BJ (cell line): ENCODE data around the gene SACS. TPM values are rescaled to one million over a fixed set of nuclear protein-coding genes. Genes with fewer than 3 reads are reported as not detected.
A peak's percentile ranks its signal among the peaks of the same experiment; 100 is the strongest.

Experiments
- CTCF ChIA-PET: fragments of 350-600 bp; formaldehyde crosslinking; extraction: SDS; loops from one replicate; lab custom pipeline; 2021; ENCODE audit warnings: antibody characterized with exemption, inconsistent platforms; lab: Yijun Ruan, JAX
- POLR2A ChIA-PET: fragments of 300-600 bp; sonication (Branson Sonifier 250); formaldehyde crosslinking; extraction: SDS; loops from one replicate; lab custom pipeline; 2021; ENCODE audit warnings: antibody characterized with exemption; lab: Charles Lee
- DNase-seq: peaks from one replicate; pipeline ENCODE4 v3.0.0-alpha.2; 2011; ENCODE audit warnings: low read depth
- H3K27me3 ChIP-seq: 2 replicates; pipeline ENCODE4 v1.6.0; 2011; ENCODE audit warnings: low read length; ENCODE audit not compliant: control insufficient read depth, insufficient read depth
- H3K36me3 ChIP-seq: 2 replicates; pipeline ENCODE4 v1.5.1; 2011; ENCODE audit warnings: low read length; ENCODE audit not compliant: control insufficient read depth, insufficient read depth
- H3K4me3 ChIP-seq: 2 replicates; pipeline ENCODE4 v1.5.1; 2011; ENCODE audit warnings: low read depth, mild to moderate bottlenecking, control low read depth, low read length
- CTCF ChIP-seq: IDR thresholded peaks from 2 replicates; pipeline ENCODE4 v1.5.1; 2011; ENCODE audit warnings: low read depth, mild to moderate bottlenecking, control low read depth, inconsistent platforms, low read length, moderate library complexity; ENCODE audit not compliant: insufficient read depth
- polyA plus RNA-seq: library from polyadenylated mRNA; depleted of rRNA; stranded (reverse); fragments of >200 nt; gene quantifications from 2 replicates; pipeline ENCODE4 v1.2.3, GENCODE V29; 2011

The SACS gene
- polyA plus RNA-seq, 1 experiment = 23.1 TPM

GRCh38 chr13:23455401-23456185, 22.1 kb upstream of the SACS start:
- Histone ChIP-seq H3K4me3 (no peak overlapping the region), H3K27me3 (no peaks in the 10 kb centered on the region), H3K36me3 (no peaks in the 10 kb centered on the region)
- CTCF ChIA-PET = interaction anchor here (0.8 to 1.4 kb wide), 3 partner anchors 15 to 455 kb away, joined by 3 to 4 read pairs (median 3); no protein-coding TSS in a partner anchor
- POLR2A ChIA-PET = no interaction called here
- no peak for DNase-seq
- 0 out of 2 replicates have a peak, but pooled peaks have one; percentile 2 for TF ChIP-seq CTCF

- CTCF ChIA-PET = interaction anchor here (1.6 kb wide), 1 partner anchor 17 kb away, joined by 4 read pairs; no protein-coding TSS in a partner anchor
- TF ChIP-seq CTCF = no peak
- no peak for DNase-seq
- no peaks in the 10 kb centered on the region for H3K27me3 ChIP-seq
- H3K36me3 ChIP-seq = no peaks in the 10 kb centered on the region
- no peak overlapping the region for H3K4me3 ChIP-seq
- POLR2A ChIA-PET = no interaction called here
Measured at GRCh38 chr13:23453132-23453531, 19.6 kb upstream of the SACS start.

DNA sequence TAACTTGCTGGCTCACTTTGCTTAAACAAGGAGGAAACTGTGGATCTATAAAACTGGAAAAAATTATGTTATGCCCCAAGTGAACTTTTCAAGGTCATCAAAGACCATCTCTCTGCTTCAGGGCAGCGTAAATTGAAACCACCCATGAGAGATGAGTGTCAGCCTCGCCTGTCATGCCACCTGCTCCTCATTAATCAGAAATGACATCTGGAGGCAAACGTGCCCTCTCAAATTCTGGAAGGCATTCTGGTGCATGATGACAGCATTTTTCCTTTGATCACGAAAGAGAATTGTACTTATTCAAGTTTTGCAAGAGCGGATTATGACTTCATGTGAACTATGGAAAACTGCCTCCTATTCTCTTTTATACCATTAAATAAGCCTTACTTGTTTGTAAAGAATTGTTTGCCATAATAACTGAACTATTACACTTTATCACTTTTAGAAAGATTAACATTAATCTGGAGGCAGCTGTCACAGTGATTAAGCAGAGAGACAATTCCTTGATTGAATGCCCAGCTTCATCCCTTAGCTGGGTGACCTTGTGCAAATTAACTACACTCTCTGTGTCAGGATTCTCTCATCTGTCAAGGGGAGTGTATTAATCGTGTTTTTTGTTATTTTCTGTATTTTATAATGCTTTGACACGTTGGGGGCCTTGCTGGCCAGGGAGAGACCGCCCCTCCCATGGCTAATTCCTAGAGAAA, 17.0 kb upstream of the SACS start:
- POLR2A ChIA-PET = no interaction called here
- DNase-seq = no peak

DNA sequence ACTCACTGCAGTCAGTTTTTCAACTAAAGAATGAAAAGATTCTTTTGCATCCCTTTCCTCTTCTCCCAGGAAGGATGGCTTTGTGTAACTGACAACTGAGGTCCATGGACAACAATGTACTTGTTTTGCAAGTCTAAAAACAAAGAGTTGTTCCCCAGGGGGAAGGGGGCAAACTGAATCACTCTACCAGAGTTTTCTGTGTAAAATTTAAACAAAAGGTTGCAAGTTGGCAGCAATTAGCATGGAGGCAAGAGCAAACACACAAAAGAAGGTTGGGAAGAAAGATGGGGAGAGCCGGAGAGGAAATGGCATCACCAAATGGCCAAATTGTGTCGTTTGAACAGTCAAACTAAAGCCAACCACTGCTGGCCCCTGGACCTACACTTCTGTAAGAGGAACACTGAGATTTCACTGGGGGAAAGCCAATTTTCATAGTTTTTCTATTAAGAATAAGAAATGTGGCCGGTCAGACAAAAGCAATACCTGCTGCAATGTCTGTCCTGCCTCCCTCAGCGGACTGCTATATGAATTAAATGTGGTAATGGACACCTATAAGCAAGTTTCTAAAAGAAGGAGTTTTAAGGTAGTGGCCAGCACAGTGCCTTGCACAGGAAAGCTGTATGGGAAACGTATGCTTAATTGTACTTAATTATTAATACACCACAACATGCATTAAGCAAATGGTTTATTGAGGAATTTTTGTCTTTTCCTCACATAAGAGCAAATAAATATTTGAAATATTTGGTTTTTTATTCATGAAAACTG, 16.1 kb upstream of the SACS start:
- DNase-seq = no peak
- Histone ChIP-seq H3K36me3 (no peaks in the 10 kb centered on the region), H3K4me3 (no peak overlapping the region), H3K27me3 (no peaks in the 10 kb centered on the region)
- ChIA-PET POLR2A (no interaction called here), CTCF (no interaction called here)
- TF ChIP-seq CTCF = no peak

More for the DNA sequence above, 17.0 kb upstream of the SACS start:
- Histone ChIP-seq H3K36me3 (no peaks in the 10 kb centered on the region), H3K27me3 (no peaks in the 10 kb centered on the region), H3K4me3 (no peak overlapping the region)
- CTCF ChIA-PET = no interaction called here
- TF ChIP-seq CTCF = no peak
